SK-MEL-5 (cell line): ENCODE results near the gene COL4A2. TPM values are rescaled to one million over a fixed set of nuclear protein-coding genes. Genes with fewer than 3 reads are reported as not detected.

ENCODE experiments used
- DNase-seq: peaks from one replicate; pipeline ENCODE4 v3.0.0-alpha.2; 2016; ENCODE audit warnings: low read depth, low spot score
- in situ Hi-C: cut with HindIII; loops from 2 replicates; pipeline ENCODE4 v1.10.0; 2016; ENCODE audit warnings: low sequenced_read_pairs, high pct_unique_total_duplicates, low pct_unique_long_range_greater_than_20kb
- total RNA-seq: library from RNA; depleted of rRNA; stranded (reverse); fragments of >200 nt; shearing (Covaris generic); gene quantifications from 2 replicates; pipeline ENCODE4 v1.2.3, GENCODE V29; 2014

COL4A2 gene
- total RNA-seq, 1 experiment from 2014 or later, result 23.4 TPM

DNA sequence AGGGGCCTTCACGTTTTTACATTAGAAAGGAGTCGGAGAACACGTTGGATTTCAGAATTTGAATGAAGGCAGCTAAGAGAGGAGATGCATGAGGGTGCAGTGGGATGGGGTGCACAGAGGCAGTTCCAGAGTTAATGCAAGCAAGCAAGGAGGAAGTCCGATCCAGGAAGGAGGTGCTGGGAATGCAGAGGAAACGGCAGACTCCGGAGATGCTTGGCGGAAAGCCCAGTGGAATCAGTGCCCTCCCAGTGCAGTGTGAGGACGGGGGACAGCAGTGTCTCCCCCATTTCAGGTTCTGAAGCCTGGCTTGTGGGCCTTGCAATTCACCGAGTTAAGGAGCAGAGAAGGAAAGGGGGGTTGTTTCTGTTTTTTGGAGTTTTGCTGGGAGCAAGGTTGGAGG is 100.4 kb downstream of the COL4A2 start:
- in situ Hi-C loops, result no loop called here
- DNase-seq, result no peak

DNA sequence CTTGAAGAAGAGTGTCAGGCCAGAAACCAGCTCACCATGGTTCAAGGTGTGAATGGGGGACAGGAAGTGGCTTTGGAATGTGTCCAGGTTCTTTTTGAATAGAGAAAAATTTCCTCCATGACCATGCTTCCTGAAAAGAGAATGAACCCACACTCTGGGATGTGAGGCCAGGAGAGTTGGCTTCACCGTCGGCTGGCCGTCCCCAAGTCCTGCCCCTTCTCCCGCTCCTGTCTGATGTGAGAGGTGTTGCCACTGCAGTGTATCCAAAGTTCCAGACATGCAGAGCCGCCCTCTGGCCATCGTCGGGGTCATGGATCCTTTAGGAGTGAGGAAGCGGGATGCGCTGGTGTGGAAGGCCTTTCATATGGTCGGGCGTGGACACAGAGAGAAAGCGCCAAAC is 101.2 kb downstream of the COL4A2 start:
- in situ Hi-C loops, result no loop called here
- no peak for DNase-seq

DNA sequence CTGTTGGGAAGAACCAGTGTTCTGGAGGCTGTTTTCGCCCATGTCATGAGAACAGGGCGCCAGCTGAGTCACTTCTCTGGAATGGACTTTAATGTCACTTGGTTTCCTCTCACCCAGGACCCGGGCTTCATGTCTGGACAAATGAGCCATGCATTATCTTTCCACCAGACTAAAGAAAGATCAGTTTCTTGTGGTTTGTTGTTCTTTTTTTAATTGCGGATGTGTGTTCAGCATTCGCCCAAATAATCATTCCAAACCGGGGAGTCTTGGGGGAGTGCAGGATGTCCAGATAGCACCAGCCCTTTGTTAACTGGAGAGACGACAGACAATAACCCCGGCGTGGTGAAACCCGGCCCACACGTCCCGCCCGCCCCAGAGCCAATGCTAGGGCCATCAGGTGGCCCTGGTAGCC is 102.5 kb downstream of the COL4A2 start:
- in situ Hi-C loops, result no loop called here
- no peak for DNase-seq

DNA sequence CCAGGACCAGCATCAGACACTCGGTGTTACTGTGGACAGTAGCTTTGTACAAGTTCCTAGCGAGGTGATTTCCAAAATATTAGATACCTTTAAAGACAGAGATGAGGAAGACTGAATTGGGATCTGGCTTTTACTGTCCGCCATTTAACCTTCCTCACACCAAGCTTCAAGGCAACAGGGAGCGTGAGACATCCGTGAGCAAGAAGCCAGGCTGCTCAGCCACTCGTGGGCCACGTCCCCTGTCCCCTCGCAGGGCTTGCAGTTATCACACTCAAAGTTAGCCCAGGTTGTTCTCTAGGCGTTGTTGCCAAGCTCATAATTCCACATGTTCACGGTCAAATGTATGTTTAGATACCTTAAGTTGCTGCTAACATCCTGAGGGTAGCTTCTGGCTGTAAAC is 102.9 kb downstream of the COL4A2 start:
- DNase-seq, result no peak
- in situ Hi-C loops, result no loop called here

DNA sequence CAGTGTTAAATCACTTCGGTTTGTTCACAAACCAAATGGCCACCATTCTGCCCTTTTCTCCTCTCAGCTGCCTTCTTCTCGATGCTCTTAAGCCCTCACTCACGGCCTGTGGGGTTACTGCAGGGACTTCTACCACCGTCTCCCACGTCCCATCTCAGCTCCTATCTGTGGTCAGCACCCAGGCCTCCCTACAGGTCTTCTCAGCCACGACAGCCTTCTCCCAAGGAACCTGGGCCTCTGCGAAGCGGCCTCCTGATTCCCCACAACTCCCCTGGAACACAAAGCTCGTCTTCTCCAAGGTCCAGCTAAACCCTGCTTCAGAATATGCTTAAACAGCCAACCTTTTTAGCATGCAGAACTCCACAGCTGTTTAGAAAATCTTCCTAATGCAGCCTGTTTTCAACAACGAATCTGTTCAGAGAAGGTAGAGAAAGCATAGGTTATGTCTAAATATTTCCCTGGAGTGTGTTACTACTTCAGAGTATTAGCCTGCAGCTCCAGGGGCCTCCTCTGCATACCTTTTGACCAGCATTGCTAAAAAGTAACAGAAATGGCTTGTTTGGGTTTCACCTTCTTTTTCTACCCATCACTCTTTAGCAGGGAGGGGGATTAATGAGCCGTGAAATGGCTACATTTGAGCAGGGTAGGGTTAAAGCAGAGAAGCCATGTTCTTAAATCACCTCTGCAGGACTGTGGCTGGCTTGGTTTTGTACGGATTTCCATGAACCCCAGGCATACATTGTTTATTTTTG is 104.0 kb downstream of the COL4A2 start:
- no peak for DNase-seq
- in situ Hi-C loops, result no loop called here

DNA sequence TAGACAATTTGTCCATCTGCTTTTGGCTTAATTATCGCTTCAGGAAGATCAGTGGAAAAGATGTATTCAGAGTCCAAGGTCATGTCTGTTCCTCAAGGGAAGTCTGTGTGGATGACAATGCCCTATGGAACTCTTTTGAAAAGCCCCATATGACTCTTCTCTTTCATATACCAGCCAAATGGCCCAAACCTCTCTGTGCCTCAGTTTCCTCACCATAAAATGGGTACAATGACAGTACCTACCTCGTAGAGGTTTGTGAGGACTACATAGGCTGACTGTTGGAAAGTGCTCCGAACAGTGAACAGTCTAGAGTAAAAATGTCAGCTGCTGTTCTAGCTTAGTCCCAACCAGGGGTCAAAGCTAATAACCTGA is 104.6 kb downstream of the COL4A2 start:
- in situ Hi-C loops, result no loop called here

DNA sequence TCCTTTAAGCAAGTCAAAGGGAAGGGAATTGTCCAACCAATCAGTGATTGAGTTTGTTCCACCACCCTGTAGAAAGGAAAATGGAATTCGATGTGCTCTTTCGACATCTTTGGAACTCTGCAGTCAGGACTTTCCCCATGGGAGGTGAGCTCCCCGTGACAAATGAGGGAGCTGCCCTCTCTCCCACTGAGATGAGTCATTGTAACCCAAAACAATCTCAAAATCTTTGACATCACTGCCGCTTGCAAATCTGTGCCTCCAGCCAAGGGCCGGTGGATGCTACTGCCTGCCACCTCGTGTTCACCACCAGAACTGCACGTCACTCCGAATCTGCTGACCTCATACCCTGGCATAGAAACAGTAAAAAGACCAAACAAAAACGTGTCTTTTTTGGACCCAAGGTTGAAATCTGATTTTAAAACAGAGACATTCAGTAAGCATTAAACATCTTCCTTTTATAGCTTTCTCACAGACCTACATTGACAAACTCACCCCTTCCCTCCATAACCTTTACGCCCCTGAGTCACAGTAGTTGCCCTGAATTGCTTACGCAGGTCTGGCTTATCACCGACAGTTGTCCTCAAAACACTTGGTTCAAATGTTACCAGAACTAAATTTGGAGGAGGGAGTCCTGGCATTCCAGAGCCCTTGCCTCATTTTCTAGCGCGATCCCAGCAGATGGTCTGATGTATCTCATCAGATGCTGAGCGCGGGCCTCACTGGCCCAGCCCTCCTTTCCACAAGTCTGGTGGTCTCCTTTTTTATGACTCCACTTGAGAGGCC is 105.2 kb downstream of the COL4A2 start:
- peak; percentile 89 for DNase-seq
- in situ Hi-C loops, result no loop called here

More for the DNA sequence above, 104.6 kb downstream of the COL4A2 start:
- no peak for DNase-seq

DNA sequence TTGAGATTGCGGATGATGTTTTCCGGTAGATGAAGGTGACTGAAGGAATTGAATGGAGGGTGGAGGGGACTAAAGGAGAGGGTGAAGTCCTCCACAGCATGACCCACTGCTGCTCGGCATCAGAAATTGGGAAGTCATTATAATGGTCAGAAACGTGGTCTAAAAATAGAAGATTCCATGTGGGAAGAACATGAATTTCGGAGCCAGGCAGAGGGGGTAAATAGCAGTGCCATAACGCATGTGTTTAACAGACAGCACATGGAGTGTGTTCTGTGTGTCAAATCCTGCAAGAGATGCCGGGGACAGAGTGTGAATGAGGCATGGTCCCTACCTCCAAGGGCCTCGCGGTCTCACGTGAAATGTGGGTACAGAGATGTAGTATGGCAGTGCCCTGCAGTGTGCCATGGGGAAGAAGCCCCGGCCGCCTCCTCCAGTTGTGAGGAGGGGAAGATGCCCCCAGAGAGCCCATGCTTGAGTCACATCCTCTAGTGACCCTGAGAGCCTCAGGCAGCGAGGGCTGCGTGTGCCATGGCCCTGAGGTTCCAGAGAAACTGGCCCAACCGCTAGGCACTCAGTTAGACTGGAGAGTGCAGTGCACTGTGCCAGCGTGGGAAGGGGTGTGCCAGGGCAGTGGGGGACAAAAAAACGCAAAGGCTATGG is 106.1 kb downstream of the COL4A2 start:
- in situ Hi-C loops, result no loop called here
- no peak for DNase-seq

DNA sequence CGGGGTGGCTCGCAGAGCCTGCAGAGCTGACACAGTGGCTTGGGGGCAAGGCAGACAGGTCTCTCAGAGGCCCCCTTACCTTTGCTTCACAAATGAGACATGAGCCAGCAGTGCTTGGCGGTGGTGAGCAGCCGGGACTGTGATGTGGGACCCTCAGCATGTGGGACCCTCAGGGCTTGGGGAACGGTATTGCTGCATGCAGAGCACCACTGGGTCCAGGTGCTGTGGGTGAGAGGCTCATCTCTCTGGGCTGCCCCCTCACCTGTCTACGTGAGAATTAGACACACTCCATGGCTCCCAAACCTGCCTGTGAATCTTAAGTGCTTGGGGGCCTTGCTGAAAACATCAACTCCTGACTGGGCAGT is 106.6 kb downstream of the COL4A2 start:
- DNase-seq, result no peak
- in situ Hi-C loops, result no loop called here

DNA sequence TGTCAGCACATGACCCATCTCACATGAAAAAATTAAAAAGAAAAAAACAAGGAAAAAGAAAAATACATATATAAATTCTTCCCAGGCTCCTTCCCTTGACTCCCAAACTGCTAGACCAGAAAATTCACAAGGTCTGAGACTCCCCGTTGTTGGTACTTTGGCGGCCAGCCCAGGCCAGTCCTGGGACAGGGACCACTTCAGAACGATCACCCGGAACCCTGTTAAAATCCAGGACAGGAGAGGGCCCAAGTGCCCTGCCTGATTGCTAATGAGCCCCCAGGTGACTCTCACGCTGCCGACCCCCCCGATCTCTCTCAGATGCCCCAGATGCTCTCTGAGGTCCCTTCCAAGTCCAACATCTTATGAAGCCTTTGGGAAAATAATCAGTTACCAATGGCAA is 107.2 kb downstream of the COL4A2 start:
- no peak for DNase-seq
- in situ Hi-C loops, result no loop called here

DNA sequence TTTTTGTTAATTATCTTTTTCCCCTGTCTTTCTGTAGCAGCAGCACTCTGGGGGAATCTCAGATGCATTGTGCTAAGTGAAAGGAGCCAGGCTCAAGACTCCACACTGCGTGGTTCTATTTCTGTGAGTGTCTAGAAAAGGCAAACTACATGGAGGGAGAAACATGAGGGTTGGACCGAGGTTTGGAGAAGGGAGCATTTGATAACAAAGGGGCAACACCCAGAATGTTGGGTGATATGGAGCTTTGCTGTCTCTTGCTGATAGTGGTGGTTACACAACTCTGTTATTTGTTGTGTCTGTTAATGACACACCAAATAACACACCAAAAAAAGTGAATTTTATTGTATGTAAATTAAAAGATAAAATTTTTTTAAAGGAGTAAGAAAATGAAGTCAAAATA is 107.8 kb downstream of the COL4A2 start:
- in situ Hi-C loops, result no loop called here
- DNase-seq, result no peak

DNA sequence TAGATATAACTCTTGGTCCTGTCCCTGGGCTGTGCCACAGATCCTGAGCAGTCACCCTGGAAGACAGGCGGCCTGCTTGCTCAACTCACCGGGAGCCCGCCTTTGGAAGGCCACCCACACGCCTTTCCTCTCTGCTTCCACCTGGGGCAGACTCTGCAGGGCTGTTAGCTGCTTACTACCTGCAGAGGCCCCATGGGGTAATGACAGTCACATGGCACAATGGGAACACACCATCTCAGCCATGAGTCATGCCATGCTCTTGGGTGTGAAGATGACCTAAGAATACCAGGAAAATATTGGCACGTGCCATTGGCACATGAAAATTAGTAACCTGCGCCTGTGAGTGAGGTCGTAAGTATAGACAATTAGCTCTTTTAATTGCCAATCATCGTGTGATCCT is 108.6 kb downstream of the COL4A2 start:
- in situ Hi-C loops, result no loop called here

DNA sequence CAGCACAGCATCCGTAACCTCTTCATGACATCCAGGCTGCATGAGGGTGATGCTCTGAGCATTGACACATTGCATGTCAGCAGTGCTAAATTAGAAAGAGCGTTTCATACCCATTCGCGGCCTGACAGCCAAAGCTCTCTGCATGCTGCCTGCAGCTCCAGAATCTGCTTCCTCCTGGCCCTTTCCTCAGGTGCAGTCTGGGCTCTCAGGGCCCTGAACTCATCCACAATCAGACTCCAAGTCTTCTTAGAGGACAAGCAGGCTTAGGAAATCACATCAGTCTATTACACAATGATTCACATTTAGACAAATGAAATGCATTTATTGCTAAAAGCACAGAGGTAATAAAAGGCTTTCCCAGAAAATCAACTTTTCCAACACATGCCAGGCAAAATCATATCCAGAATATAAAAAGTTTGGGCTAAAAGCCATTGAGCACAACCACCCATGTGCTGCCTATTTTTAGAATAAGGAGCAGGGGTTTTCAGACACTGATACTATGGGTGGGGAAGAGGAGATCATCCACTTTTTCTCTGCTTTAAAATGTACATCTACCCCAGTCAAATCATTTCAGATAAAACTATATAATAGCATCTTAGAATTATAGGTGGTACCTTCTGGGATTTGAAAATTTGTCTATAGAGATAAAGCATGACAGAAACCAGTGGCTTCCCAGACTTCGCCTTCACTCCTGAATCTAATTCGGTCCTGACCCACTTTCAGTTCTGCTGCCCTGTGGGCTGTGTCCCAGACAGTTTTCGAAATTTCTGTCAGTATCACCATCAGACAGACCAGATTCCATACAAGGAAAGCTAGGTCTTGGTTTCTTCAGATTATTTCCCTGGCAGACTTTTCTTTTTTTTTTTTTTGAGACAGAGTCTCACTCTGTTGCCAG is 109.3 kb downstream of the COL4A2 start:
- in situ Hi-C loops, result no loop called here

More for the DNA sequence above, 108.6 kb downstream of the COL4A2 start:
- DNase-seq, result no peak

DNA sequence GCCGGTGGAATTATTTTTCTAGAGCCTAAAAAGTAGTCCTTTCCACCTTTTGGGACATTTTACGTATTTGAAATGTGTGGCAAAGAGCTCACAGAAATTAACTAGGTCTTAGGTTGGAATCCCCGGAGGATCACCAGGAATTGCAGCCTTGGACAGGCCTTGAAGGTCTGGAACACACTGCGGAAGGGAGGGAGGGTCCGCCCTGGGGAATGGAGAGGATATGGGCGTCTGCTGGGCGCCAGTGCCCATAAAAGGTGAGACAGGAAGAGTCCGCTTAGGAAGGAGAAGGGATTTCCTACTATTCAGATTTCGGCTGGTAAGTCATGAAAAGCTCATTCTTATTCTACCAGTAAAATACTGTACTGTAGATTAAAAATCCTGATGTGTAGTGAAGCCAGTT is 111.9 kb downstream of the COL4A2 start:
- in situ Hi-C loops, result no loop called here
- DNase-seq, result no peak

More for the DNA sequence above, 109.3 kb downstream of the COL4A2 start:
- DNase-seq, result no peak

DNA sequence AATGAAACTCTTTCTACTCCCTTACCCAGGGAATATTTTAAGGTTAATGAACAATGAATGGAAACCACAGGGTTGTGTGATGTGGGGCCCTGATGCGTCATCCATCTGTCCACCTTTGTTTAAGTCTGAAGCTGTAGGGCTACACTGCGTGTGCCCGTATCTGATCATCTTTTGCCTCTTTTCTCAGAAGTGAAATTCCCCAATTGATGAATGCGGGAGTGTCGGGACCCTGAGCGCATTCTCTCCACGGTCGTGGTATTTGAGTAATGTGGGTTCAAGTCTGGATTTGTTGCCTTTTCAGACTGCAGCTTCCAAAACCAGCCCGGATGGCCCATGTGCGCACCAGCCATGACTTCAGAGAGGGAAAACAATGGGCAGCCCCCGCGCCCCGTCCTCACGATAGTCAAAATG is 112.3 kb downstream of the COL4A2 start:
- no peak for DNase-seq

DNA sequence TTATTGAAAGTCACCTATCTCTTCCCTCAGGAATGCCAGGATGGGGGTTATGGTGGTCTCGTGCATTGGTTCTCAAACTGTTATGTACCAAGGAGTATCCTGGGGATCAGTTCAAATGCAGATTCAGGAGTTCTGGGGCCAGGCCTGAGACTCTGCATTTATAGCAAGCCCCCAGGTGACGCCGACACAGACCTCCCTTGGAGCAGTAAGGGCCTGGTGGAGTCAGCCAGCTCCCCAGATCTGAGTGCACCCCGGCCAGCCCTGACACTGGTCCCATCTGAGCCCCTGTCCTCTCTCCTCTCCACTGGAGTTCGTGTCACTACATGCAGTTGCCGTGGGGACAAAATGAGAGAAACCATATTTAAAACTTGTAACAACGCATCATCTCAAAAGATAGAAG is 112.9 kb downstream of the COL4A2 start:
- in situ Hi-C loops, result no loop called here
- DNase-seq, result no peak

More for the DNA sequence above, 112.3 kb downstream of the COL4A2 start:
- in situ Hi-C loops, result no loop called here

DNA sequence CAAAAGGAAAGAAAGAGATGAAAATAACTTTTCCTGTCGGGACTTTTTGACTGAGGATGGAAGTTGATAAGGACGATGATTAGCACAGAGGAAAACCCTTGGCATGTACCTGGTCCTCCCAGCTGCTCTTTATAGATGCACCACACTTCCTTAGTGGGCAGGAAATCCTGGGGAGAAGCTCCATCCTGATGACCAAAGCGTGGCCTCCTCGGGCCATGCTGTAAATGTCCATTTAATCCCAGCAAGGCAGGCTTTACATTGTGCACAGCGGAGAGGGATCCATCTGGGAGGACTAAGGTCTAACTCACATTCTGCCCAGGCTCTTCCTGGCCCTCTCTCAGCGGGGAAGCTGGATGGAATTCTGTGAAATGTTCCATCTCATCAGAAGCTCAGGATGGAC is 113.5 kb downstream of the COL4A2 start:
- no peak for DNase-seq
- in situ Hi-C loops, result no loop called here

DNA sequence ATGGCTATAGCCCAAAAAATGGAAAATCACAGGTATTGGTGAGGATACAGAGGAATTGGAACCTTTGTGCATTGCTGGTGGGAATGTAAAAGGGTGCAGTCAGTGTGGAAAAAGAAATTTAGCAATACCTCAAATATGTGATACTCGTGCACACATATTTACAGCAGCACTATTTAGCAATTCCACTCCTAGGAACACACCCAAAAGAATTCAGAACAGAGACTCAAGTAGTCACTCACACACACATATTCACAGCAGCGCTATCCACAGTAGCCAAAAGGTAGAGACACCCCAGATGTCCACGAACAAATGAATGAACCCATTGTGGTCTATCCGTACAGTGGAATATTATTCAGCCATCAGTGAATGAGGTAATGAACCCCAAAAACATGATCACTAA is 114.0 kb downstream of the COL4A2 start:
- in situ Hi-C loops, result no loop called here

More for the DNA sequence above, 114.0 kb downstream of the COL4A2 start:
- DNase-seq, result no peak
